Activated T-cell treated with anti-CD3 and anti-CD28 coated beads, Interleukin-2, amount 50 U/mL, for 72 hours (primary cell): ENCODE results near the gene L3MBTL3. TPM values are rescaled to one million over a fixed set of nuclear protein-coding genes. Genes with fewer than 3 reads are reported as not detected.
"Not testable (repeated sequence)": the region's sequence is repeated elsewhere in the genome, so short reads cannot be mapped to it uniquely, and the experiment has no call there.

Source experiments
- ATAC-seq, 2 donors: fragments of 150-1000 bp; cut with Tn5 transposase; replicated peaks in 1 of 2; 2 replicates each; pipeline ENCODE4 v1.10.0; 2021; ENCODE audit warnings: moderate library complexity in 2 of 2, mild to moderate bottlenecking in 1 of 2
- DNase-seq, 2 donors: peaks; one replicate each; pipeline ENCODE4 v3.0.0; 2021 to 2022; ENCODE audit warnings: mixed read lengths in 1 of 2
- H3K27ac Mint-ChIP-seq: one replicate; pipeline ENCODE4 v1.8.0; 2022; ENCODE audit warnings: mild to moderate bottlenecking, moderate library complexity, mixed read lengths
- H3K27me3 Mint-ChIP-seq: one replicate; pipeline ENCODE4 v1.8.0; 2022; ENCODE audit warnings: low read depth, mixed read lengths
- H3K36me3 Mint-ChIP-seq, 2 donors: one replicate each; pipeline ENCODE4 v1.8.0; 2022; ENCODE audit warnings: mixed read lengths in 2 of 2, mild to moderate bottlenecking in 1 of 2; ENCODE audit not compliant: insufficient read depth in 2 of 2
- H3K4me1 Mint-ChIP-seq: one replicate; pipeline ENCODE4 v1.8.0; 2022; ENCODE audit warnings: low read depth, mixed read lengths
- H3K4me3 Mint-ChIP-seq, 2 donors: one replicate each; pipeline ENCODE4 v1.8.0; 2022; ENCODE audit warnings: mild to moderate bottlenecking in 2 of 2, mixed read lengths in 2 of 2, moderate library complexity in 2 of 2
- H3K9me3 Mint-ChIP-seq, 2 donors: one replicate each; pipeline ENCODE4 v1.8.0; 2022; ENCODE audit warnings: mixed read lengths in 2 of 2
- total RNA-seq, 2 donors: library from RNA; stranded (reverse); gene quantifications; one replicate each; pipeline ENCODE4 v1.2.3, GENCODE V29; 2022

L3MBTL3 gene
- total RNA-seq, 2 donors from 2014 or later: 9.1 to 10.9 TPM

DNA sequence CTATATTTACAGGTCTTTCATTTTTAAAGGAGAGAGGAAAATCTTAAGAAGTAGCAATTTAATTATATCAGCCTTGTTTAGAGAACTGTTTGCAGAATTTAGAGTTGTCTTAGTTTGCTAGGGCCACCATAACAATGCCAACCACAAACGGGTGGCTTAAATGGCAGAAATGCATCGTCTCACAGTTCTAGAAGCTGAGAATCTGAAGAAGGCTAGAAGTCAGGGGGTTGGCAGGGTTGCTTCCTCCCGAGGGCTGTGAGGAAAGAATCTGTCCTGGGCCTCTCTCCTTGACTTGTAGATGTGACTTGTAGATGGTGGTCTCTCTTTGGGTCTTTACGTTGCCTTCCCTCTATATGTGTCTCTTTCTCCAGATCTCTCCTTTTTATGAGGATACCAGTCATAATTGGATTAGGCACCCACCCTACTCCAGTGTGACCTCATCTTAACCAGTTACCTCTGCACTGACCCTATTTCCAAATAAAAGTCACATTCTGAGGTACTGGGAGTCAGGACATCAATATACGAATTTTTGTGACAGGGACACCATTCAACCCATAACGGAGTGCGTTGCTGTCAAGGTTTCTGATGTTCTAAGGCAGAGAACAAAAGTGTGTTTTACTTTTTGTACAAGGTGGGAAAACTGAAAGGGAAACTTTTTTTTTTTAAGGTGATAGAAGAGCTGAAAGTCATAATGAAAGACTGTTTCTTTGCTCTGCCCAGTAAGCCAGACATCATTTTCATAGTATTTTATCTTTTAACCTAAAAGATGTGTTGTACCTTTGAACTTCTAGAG, 119.9 kb downstream of the L3MBTL3 start:
- DNase-seq: no peak
- Mint-ChIP-seq H3K27ac (peak overlapping the region; percentile 97), H3K36me3 (peaks cover 5 to 7% of the 10 kb centered on the region in 2 donors), H3K27me3 (no peaks in the 10 kb centered on the region), H3K4me3 (peak overlapping the region; percentile 75 to 83), H3K9me3 (peaks cover 0 to 2% of the 10 kb centered on the region in 2 donors), H3K4me1 (peaks cover 68% of the 10 kb centered on the region)
- ATAC-seq: peak; percentile 65 to 67

DNA sequence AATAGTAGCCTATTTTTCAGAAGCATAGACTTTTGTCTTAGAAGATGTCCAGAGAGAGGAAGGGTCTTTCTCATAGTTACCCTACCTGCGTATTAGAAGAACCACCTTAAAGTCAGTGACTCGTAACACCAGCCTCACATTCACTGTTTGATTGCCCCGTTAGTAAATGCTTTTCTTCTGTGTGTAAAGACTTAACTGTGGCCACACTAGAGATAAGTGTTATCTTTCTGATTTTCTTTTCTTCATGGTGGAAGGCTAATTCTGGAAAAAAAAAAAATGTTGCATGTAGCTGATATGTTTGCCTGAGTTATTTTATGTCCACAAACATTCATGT, 120.5 kb downstream of the L3MBTL3 start:
- ATAC-seq (peak; percentile 47 to 50), DNase-seq (no peak)
- peaks cover 62% of the 10 kb centered on the region for H3K4me1 Mint-ChIP-seq
- peaks cover 5 to 7% of the 10 kb centered on the region in 2 donors for H3K36me3 Mint-ChIP-seq
- peak overlapping the region; percentile 75 to 83 for H3K4me3 Mint-ChIP-seq
- H3K9me3 Mint-ChIP-seq: peaks cover 0 to 2% of the 10 kb centered on the region in 2 donors
- H3K27ac Mint-ChIP-seq: peak overlapping the region; percentile 97
- H3K27me3 Mint-ChIP-seq: no peaks in the 10 kb centered on the region

DNA sequence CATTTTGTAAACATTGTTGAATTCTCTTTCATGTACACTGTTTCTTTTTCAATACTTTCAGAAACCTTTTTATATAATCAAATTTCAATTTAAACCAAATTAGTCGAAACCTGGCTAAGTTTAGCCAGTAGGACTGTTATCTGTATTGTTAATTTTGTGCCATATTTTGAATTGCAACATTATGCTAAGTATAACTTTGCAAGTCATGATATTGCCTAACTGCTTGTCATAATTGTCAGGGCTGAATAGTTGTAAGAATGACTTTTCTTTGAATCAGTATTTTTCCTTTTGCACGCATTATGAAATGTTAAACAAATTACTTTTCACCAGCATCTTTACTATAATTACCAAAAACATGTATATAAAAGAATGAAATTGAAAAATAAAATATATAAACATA, 121.7 kb downstream of the L3MBTL3 start:
- DNase-seq: no peak
- Mint-ChIP-seq H3K9me3 (peaks cover 0 to 2% of the 10 kb centered on the region in 2 donors), H3K27ac (no peak overlapping the region), H3K36me3 (peaks cover 5 to 7% of the 10 kb centered on the region in 2 donors), H3K27me3 (no peaks in the 10 kb centered on the region), H3K4me3 (no peak overlapping the region), H3K4me1 (peaks cover 50% of the 10 kb centered on the region)
- ATAC-seq: no peak

DNA sequence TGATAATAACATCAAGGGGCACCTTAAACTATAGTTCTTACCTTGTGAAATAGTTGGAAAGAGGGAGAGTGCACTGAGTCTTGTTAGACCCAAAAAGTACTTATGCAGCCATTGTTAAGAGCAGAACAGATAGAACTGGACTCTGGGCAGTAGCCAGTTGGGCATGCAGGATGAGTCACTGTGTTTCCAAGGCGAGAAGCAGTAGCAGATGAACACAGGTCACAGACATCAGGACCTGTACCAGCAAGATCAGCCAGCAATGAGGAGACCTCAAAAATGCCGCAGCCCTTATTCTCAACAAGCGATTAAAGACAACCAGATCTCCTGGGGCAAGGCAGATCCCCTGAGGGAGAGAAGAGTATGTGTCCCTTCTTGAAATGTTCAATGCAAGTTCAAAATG, 125.3 kb downstream of the L3MBTL3 start:
- peaks cover 21% of the 10 kb centered on the region for H3K4me1 Mint-ChIP-seq

DNA sequence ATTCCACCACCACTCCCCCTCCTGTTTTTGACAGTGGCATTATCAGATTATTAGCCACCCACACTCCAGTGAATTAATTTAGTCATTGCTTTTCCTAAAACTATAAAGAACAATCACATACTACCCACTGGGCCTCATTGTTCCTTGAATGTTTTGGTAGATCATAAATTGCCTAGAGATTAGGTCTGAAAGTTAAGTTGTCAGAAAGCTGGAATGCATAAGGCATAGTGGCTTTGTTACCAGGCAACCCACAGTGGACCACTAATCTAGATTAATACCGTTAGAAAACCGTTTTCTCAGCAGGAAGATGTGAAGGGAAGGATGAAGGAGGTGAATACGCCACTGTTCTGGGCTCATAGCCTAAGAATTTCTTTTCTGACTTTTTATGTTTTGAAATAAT, 128.7 kb downstream of the L3MBTL3 start:
- H3K4me1 Mint-ChIP-seq: no peaks in the 10 kb centered on the region
- DNase-seq (no peak), ATAC-seq (no peak)
- no peaks in the 10 kb centered on the region for H3K27me3 Mint-ChIP-seq
- peaks cover 0 to 3% of the 10 kb centered on the region in 2 donors for H3K36me3 Mint-ChIP-seq
- H3K27ac Mint-ChIP-seq: no peak overlapping the region
- no peak overlapping the region for H3K4me3 Mint-ChIP-seq
- H3K9me3 Mint-ChIP-seq: no peaks in the 10 kb centered on the region

More for the DNA sequence above, 125.3 kb downstream of the L3MBTL3 start:
- no peak overlapping the region for H3K4me3 Mint-ChIP-seq
- H3K36me3 Mint-ChIP-seq: peaks cover 1 to 2% of the 10 kb centered on the region in 2 donors
- no peaks in the 10 kb centered on the region for H3K9me3 Mint-ChIP-seq
- peak overlapping the region; percentile 30 for H3K27ac Mint-ChIP-seq
- H3K27me3 Mint-ChIP-seq: no peaks in the 10 kb centered on the region
- ATAC-seq: no peak
- no peak for DNase-seq

DNA sequence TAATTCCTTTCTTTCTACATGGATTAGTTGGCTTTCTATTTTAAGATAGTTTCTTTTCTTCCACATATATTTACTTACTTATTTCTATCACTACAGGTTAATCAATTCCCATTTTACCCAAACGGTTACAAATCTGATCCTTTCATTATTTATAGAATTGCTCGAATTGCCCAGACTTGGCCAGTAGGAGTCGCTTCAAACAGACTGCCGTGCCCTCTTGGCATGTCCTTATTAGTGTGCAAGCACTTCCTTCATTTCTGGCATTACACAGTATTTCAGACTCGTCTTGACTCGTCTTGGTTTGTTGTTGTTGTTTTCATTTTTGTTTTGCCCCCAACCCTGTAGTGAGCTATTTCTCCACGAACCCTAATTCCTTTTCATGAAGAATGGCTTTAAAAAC, 129.8 kb downstream of the L3MBTL3 start:
- H3K36me3 Mint-ChIP-seq: peaks cover 0 to 1% of the 10 kb centered on the region in 2 donors
- no peaks in the 10 kb centered on the region for H3K27me3 Mint-ChIP-seq
- ATAC-seq (no peak), DNase-seq (no peak)
- no peaks in the 10 kb centered on the region for H3K4me1 Mint-ChIP-seq
- H3K27ac Mint-ChIP-seq: no peak overlapping the region
- H3K4me3 Mint-ChIP-seq: no peak overlapping the region
- no peaks in the 10 kb centered on the region for H3K9me3 Mint-ChIP-seq

DNA sequence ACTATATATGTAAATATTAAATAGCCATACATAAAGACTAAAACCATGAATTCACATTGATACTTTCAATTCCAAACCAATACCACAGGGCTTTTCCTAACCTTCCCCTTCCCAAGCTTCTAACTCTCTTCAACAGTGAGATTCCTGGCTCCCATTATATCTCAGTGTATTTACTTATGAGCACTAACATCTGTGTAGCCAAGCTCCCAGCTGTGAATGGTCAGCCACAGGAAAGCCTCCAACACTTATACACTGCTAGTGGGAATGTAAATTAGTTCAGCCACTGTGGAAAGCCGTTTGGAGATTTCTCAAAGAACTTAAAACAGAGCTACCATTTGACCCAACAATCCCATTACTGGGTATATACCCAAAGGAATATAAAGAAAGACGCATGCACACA, 130.6 kb downstream of the L3MBTL3 start:
- not testable (repeated sequence) for H3K27ac Mint-ChIP-seq, H3K4me3 Mint-ChIP-seq, ATAC-seq, H3K4me1 Mint-ChIP-seq, DNase-seq, H3K36me3 Mint-ChIP-seq, H3K9me3 Mint-ChIP-seq, H3K27me3 Mint-ChIP-seq

DNA sequence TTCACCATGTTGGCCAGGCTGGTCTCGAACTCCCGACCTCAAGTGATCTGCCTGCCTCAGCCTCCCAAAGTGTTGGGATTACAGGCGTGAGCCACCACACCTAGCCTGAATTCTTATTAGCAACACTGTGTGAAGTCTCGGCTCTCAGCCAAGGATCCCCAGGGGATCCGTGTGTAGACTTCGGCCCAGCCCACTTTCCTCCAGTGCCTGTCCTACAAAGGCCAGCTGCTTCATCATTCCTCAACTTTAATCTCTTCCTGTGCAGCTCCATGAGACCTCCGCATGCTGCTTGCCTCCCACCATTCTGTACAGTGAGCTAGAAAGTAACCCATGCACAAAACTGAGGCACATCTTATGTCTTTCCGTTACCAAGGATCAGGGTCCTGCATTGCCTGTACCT, 132.5 kb downstream of the L3MBTL3 start:
- ATAC-seq (no peak), DNase-seq (no peak)
- Mint-ChIP-seq H3K36me3 (peaks cover 0 to 1% of the 10 kb centered on the region in 2 donors), H3K27me3 (no peaks in the 10 kb centered on the region), H3K4me3 (no peak overlapping the region), H3K4me1 (no peaks in the 10 kb centered on the region), H3K9me3 (no peaks in the 10 kb centered on the region), H3K27ac (no peak overlapping the region)

DNA sequence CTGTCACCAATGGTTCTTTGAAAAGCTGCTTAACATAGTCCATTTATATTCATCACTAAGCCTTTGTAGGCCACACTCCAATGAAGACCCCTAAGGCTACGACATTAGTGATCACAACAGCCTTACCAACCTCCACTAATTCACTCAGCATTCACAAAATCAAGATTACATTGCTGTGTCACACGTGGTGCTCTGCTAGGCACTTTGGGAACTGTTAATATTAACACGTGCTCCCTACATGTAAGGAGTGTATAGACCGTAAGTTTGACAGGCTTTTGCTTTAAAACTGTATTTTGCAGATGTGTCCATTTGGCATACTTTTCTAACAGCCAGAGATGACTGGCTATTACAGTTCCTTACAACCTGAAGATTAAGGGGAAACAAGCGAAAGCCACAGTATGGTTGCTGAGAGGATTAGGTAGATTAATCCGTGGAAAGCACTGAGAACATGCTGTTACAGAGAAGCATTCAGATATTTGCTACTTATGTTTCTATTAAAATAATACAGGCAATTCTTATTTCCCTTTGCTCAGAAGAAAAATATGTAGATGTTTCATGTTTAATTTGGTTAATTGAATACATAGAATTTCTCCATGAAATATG, 134.6 kb downstream of the L3MBTL3 start:
- no peaks in the 10 kb centered on the region for H3K9me3 Mint-ChIP-seq
- no peak overlapping the region for H3K27ac Mint-ChIP-seq
- H3K27me3 Mint-ChIP-seq: no peaks in the 10 kb centered on the region
- H3K36me3 Mint-ChIP-seq: peaks cover under 1 to 1% of the 10 kb centered on the region in 2 donors
- ATAC-seq (no peak), DNase-seq (no peak)
- no peak overlapping the region for H3K4me3 Mint-ChIP-seq
- H3K4me1 Mint-ChIP-seq: no peaks in the 10 kb centered on the region

DNA sequence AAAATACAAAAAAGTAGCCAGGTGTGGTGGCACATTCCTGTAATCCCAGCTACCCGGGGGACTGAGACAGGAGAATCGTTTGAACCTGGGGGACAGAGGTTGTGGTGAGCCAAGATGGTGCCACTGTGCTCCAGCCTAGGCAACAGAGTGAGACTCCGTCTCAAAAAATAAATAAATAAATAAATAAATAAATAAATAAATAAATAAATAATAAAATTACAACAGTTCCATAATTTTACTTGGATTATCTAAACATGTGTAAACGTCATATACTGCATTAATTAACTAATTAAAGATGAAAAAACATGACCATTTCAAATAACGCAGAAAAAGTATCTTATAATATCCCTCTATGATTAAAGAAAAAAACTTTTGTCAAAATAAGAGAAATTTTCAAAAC, 138.5 kb downstream of the L3MBTL3 start:
- no peak for ATAC-seq
- no peak overlapping the region for H3K27ac Mint-ChIP-seq
- DNase-seq: no peak
- H3K9me3 Mint-ChIP-seq: peaks cover 1 to 2% of the 10 kb centered on the region in 2 donors
- peaks cover 2% of the 10 kb centered on the region in 2 donors for H3K36me3 Mint-ChIP-seq
- H3K4me3 Mint-ChIP-seq: no peak overlapping the region
- no peaks in the 10 kb centered on the region for H3K4me1 Mint-ChIP-seq
- no peaks in the 10 kb centered on the region for H3K27me3 Mint-ChIP-seq

DNA sequence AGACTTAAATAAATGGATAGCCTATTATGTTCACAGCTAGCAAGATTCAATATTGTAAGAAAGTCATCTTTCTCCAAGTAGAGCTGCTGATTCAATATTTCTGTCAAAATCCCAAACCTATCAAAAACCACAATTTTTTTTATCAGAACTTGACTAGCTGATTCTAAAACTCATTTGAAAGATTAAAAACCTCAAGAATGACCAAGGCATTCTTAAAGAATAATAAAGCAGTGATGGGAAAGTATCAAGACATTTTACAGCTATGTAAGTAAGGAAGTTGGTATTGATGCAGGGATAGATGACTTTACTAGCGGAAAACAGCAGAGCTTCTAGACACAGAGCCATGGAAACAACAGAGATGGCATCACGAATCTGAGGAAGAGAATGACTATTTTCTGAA, 139.7 kb downstream of the L3MBTL3 start:
- no peak overlapping the region for H3K4me3 Mint-ChIP-seq
- H3K27me3 Mint-ChIP-seq: no peaks in the 10 kb centered on the region
- H3K9me3 Mint-ChIP-seq: peaks cover 1 to 2% of the 10 kb centered on the region in 2 donors
- no peak for ATAC-seq
- no peaks in the 10 kb centered on the region for H3K4me1 Mint-ChIP-seq
- H3K27ac Mint-ChIP-seq: no peak overlapping the region
- DNase-seq: no peak
- H3K36me3 Mint-ChIP-seq: peaks cover 2% of the 10 kb centered on the region in 2 donors

DNA sequence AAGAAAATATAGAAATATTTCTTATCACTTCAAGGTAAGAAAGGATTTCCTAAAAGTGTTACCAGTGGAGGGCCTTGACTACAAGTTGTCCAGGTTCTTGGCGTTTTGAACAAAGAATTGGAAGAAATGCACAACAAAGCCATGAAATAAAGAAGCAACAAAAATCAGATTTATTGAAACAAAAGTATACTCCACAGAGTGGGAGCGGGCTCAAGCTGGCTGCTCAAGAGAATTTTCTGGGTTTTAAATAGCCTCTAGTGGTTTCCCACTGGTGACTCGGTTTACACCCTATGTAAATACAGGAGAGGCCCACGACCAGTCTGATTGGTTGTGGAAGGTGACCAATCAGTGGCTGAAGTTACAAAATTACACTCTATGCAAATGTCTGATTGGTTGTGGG, 140.2 kb downstream of the L3MBTL3 start:
- H3K36me3 Mint-ChIP-seq: peaks cover 2% of the 10 kb centered on the region in 2 donors
- no peaks in the 10 kb centered on the region for H3K4me1 Mint-ChIP-seq
- peaks cover 1 to 2% of the 10 kb centered on the region in 2 donors for H3K9me3 Mint-ChIP-seq
- DNase-seq (no peak), ATAC-seq (no peak)
- no peak overlapping the region for H3K27ac Mint-ChIP-seq
- H3K27me3 Mint-ChIP-seq: no peaks in the 10 kb centered on the region
- H3K4me3 Mint-ChIP-seq: no peak overlapping the region

DNA sequence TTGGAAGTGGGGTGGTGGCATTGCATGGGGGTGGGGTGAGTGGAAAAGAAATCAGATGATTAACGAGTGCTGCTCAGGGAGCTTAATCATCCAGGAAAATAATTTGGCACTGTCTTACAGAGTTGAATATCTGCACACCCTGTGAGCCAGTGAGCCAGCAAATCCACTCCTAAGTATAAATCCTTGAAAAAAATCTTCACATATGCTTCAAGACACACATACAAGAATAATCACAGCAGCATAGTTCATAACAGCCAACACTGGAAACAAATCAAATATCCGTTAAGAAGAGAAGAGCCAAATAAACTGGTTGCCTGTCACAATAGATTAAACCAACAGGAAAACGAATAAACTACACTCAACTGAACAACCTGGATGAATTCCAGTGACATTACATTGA, 141.6 kb downstream of the L3MBTL3 start:
- H3K27me3 Mint-ChIP-seq: no peaks in the 10 kb centered on the region
- H3K27ac Mint-ChIP-seq: peak overlapping the region; percentile 84
- H3K9me3 Mint-ChIP-seq: peaks cover 1 to 2% of the 10 kb centered on the region in 2 donors
- DNase-seq (no peak), ATAC-seq (no peak)
- H3K4me1 Mint-ChIP-seq: peaks cover 6% of the 10 kb centered on the region
- peaks cover 2 to 4% of the 10 kb centered on the region in 2 donors for H3K36me3 Mint-ChIP-seq
- no peak overlapping the region for H3K4me3 Mint-ChIP-seq
